Fibroblast of pulmonary artery (primary cell): ENCODE data around the gene RCBTB1.

Experiments used
- DNase-seq: peaks from one replicate; pipeline ENCODE4 v3.0.0-alpha.2; 2010; ENCODE audit warnings: low read depth
- H3K4me3 ChIP-seq: replicated peaks from 2 replicates; pipeline ENCODE4 v1.5.1; 2011; ENCODE audit warnings: low read depth, mild to moderate bottlenecking, control low read depth, low read length, moderate library complexity
- TF ChIP-seq, protein P1 (sequence below): IDR thresholded peaks from 2 replicates; pipeline ENCODE4 v1.5.1; 2011; ENCODE audit warnings: mild to moderate bottlenecking, control low read depth, low read length, inconsistent platforms; ENCODE audit errors: missing control alignments

Gene RCBTB1

DNA sequence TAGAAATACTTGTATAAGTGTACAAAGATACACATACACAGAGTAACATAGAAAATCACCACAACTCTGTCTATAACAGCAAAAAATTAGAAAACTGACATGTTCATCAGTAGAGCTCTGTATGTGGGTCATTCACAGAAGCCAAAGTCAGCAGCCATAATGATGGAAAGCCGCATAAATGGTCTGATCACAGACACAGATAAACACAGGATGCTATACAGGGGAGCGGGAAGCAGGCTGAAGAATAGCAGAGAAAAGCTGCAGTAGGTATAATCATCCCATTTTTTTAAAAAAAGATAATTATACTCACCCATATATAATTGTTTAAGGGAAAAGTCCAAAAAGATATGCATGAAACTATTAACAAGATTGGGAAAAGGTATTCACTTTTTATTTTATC lies 31.5 kb downstream of the RCBTB1 start:
- TF ChIP-seq, protein P1, sequence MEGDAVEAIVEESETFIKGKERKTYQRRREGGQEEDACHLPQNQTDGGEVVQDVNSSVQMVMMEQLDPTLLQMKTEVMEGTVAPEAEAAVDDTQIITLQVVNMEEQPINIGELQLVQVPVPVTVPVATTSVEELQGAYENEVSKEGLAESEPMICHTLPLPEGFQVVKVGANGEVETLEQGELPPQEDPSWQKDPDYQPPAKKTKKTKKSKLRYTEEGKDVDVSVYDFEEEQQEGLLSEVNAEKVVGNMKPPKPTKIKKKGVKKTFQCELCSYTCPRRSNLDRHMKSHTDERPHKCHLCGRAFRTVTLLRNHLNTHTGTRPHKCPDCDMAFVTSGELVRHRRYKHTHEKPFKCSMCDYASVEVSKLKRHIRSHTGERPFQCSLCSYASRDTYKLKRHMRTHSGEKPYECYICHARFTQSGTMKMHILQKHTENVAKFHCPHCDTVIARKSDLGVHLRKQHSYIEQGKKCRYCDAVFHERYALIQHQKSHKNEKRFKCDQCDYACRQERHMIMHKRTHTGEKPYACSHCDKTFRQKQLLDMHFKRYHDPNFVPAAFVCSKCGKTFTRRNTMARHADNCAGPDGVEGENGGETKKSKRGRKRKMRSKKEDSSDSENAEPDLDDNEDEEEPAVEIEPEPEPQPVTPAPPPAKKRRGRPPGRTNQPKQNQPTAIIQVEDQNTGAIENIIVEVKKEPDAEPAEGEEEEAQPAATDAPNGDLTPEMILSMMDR, result no peak
- DNase-seq, result no peak
- H3K4me3 ChIP-seq, result no peak overlapping the region

DNA sequence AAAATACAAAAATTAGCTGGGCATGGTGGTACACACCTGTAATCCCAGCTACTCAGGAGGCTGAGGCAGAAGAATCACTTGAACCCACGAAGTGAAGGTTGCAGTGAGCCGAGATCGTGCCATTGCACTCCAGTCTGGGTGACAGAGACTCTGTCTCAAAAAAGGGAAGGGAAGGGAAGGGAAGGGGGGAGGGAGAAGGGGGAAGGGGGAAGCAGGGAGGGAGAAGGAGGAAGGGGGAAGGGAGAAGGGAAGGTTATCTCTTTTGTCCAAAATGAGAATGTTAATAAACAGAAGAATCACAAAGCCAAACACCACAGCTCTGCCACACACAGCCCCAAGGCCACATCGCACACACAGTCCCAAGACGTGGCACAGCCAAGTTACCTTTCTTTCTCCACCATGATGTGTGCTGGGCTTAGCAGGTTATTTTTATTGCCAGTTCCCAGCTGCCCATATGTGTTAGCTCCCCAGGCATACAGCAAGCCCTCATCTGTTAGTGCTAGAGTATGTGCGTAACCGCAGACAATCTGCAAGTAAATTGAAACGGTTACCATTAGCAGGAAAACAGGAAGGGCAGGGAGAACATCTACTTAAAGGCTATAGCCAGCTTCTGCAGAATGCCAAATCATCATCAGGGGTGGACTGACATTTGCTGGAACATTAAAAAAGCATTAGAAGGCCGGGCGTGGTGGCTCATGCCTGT lies 34.3 kb downstream of the RCBTB1 start:
- no peak for DNase-seq
- no peak overlapping the region for H3K4me3 ChIP-seq
- TF ChIP-seq, protein P1, result no peak

DNA sequence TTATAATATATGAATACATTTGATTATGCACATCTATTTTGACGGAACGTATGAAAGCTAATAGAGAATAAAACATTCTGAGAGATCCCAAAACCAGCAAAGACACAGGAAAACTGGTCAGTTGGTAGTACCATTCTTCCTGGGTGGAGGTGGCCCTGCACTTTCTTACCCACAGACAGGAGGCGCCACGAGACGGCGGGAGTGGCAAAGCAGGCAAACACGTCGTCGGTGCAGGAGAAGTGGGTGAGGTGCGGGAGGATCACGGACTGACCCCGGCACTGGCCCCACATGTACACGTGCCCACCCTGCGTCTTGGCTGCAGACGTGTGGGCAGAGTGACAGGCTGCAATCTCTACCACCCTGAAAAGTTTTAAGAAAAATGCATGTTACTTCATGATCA lies 36.1 kb downstream of the RCBTB1 start:
- no peak for DNase-seq
- TF ChIP-seq, protein P1, result no peak
- H3K4me3 ChIP-seq, result no peak overlapping the region

DNA sequence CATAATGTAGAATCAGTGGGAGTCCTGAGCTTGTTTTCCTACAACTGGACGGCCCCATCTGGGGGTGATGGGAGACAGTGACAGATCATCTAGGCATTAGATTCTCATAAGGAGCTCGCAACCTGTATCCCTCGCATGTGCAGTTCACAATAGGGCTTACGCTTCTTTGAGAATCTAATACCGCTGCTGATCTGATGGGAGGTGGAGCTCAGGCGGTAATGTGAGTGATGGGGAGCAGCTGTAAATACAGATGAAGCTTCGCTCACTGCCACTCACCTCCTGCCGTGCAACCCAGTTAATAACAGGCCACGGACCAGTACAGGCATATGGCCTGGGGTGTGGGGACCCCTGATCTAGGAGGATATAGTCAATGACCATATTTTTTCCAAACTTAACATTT lies 38.8 kb downstream of the RCBTB1 start:
- TF ChIP-seq, protein P1, result no peak
- DNase-seq, result no peak
- H3K4me3 ChIP-seq, result no peak overlapping the region

DNA sequence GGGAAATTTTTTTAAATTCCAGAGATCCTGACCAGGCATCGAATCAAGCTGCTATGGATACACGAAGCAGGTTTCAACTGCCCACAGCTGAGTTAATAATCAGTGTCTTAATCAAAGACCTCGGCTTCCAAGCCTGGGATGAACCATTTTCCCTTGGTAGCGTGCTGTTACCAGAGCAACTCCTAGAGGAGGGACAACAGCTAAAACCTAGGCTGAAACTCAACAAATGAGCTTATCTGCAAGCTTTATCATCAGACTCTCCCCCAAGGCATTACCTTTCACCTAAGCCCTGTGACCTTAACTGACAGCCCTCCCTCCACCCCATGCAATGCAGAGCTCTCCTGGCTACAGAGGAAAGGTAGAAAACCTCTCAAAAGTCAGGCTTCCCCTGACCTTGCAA lies 39.7 kb downstream of the RCBTB1 start:
- H3K4me3 ChIP-seq, result no peak overlapping the region
- no peak for DNase-seq
- TF ChIP-seq, protein P1, result no peak

DNA sequence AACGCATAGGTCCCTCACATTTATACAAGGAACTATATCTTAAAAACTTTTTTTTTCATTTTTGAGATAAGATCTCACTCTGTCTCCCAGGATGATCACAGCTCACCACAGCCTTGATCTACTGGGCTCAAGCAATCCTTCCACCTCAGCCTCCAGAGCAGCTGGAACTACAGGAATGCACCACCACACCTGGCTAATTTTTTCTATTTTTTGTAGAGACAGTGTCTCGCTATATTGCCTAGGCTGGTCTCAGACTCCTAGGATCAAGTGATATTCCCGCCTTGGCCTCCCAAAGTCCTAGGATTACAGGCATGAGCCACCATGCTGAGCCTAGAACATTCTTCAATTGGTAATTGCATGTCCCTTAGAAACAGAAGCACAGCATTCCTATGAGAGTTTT lies 41.7 kb downstream of the RCBTB1 start:
- TF ChIP-seq, protein P1, result no peak
- DNase-seq, result no peak

DNA sequence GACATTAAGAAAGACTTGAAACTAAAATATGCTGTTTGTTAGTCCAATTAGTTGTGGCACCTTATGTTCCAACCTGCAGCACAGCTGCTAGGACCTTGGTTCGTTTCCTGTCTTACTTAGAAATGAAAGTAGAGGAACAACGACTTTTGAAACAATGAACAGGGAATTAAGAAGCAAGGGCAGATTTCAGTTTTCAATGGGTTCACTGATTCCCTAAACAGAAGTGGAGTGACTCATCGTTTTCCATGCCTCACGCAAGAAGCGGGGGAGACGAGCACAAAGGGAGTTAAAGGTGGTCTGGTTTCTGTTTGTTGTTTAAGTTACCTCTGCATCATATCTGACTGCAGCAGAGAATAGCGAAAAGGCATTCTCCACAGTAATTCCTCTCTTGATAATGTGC lies 44.8 kb downstream of the RCBTB1 start:
- TF ChIP-seq, protein P1, result no peak
- peak; percentile 79 for DNase-seq
- H3K4me3 ChIP-seq, result peak overlapping the region; percentile 30

More for the DNA sequence above, 41.7 kb downstream of the RCBTB1 start:
- H3K4me3 ChIP-seq, result no peak overlapping the region
